HepG2 (cell line): ENCODE measurements around the gene ZDHHC7. TPM values are rescaled to one million over a fixed set of nuclear protein-coding genes. Genes with fewer than 3 reads are reported as not detected.
A peak's percentile ranks its signal among the peaks of the same experiment; 100 is the strongest.

Source experiments
- CHD2 ChIP-seq: IDR thresholded peaks from 2 replicates; pipeline ENCODE4 v1.6.1; 2011; ENCODE audit warnings: low read depth, low read length, improper control_type of control experiment
- CHD4 ChIP-seq: fragments of 200-600 bp; sonication (generic); IDR thresholded peaks from 2 replicates; pipeline ENCODE4 v1.7.0; 2017; ENCODE audit warnings: mild to moderate bottlenecking, low read length, borderline replicate concordance
- GATAD2A ChIP-seq: IDR thresholded peaks from 2 replicates; pipeline ENCODE4 v1.6.1; 2016
- GLI4 ChIP-seq: sonication (generic); formaldehyde crosslinking; IDR thresholded peaks from 2 replicates; pipeline ENCODE4 v1.5.1; 2020; ENCODE audit warnings: missing genetic modification reagents, mild to moderate bottlenecking, moderate library complexity, borderline replicate concordance
- KLF16 ChIP-seq, 2 experiments: sonication (generic) in 1 of 2; formaldehyde crosslinking in 1 of 2; IDR thresholded peaks; 2 replicates each; pipeline versions ENCODE4 v1.6.1 to v1.8.0; 2016 to 2023; ENCODE audit warnings: missing genetic modification reagents in 2 of 2, missing compliant biosample characterization in 1 of 2
- NCOA1 ChIP-seq: sonication (generic); formaldehyde crosslinking; IDR thresholded peaks from 2 replicates; pipeline ENCODE4 v1.9.0; 2021; ENCODE audit warnings: missing genetic modification reagents
- NR0B2 ChIP-seq: sonication (generic); formaldehyde crosslinking; IDR thresholded peaks from 2 replicates; pipeline ENCODE4 v1.4.0; 2020; ENCODE audit warnings: mild to moderate bottlenecking, missing genetic modification reagents
- SIN3B ChIP-seq: fragments of 150-350 bp; IDR thresholded peaks from 2 replicates; pipeline ENCODE4 v1.6.1; 2014; ENCODE audit warnings: low read length
- SIX1 ChIP-seq: sonication (generic); formaldehyde crosslinking; IDR thresholded peaks from 2 replicates; pipeline ENCODE4 v1.4.0; 2020; ENCODE audit warnings: missing genetic modification reagents, borderline replicate concordance
- TEAD3 ChIP-seq: optimal IDR thresholded peaks from 2 replicates; pipeline ENCODE3; 2016; ENCODE audit warnings: borderline replicate concordance
- ZNF101 ChIP-seq: sonication (generic); formaldehyde crosslinking; IDR thresholded peaks from 2 replicates; pipeline ENCODE4 v1.4.0; 2020; ENCODE audit warnings: mild to moderate bottlenecking, low read depth, missing genetic modification reagents, borderline replicate concordance
- ZNF205 ChIP-seq: IDR thresholded peaks from 2 replicates; pipeline ENCODE4 v1.6.1; 2018; ENCODE audit warnings: missing biosample characterization, missing genetic modification reagents
- ZNF331 ChIP-seq: sonication (generic); formaldehyde crosslinking; IDR thresholded peaks from 2 replicates; pipeline ENCODE4 v1.4.0; 2020; ENCODE audit warnings: missing genetic modification reagents
- polyA plus RNA-seq, 8 experiments: library from polyadenylated mRNA; depleted of rRNA in 3 of 8; stranded (reverse) in 7 of 8; unstranded in 1 of 8; fragments of >200 nt; fragmentation: Illumina TruSeq in 4 of 8; extraction: Trizol in 4 of 8; gene quantifications; 2 replicates each; pipeline versions ENCODE4 v1.2.1 to v1.2.3, GENCODE V29; 2011 to 2016; ENCODE audit warnings: low read depth in 4 of 8, missing spikeins in 1 of 8, mixed read lengths in 1 of 8; ENCODE audit not compliant: insufficient read depth in 1 of 8
- total RNA-seq, 5 experiments: library from RNA; depleted of rRNA; stranded (reverse); fragments of >200 nt; fragmentation: Illumina TruSeq; extraction: Trizol; gene quantifications; 2 replicates each; pipeline ENCODE4 v1.2.3, GENCODE V29; 2016; ENCODE audit warnings: low read depth in 1 of 5
- TF ChIP-seq, protein P1 (sequence below): sonication (generic); formaldehyde crosslinking; IDR thresholded peaks from 2 replicates; pipeline ENCODE4 v1.5.0; 2020; ENCODE audit warnings: mild to moderate bottlenecking, missing genetic modification reagents
- TF ChIP-seq, protein P2 (sequence below): sonication (generic); formaldehyde crosslinking; IDR thresholded peaks from 2 replicates; pipeline ENCODE4 v1.5.1; 2020; ENCODE audit warnings: mild to moderate bottlenecking, moderate library complexity, missing genetic modification reagents
- TF ChIP-seq, protein P3 (sequence below): sonication (generic); formaldehyde crosslinking; IDR thresholded peaks from 2 replicates; pipeline ENCODE4 v1.4.0; 2020; ENCODE audit warnings: missing genetic modification reagents, borderline replicate concordance
- TF ChIP-seq, protein P4 (sequence below): sonication (generic); formaldehyde crosslinking; IDR thresholded peaks from 2 replicates; pipeline ENCODE4 v1.5.1; 2020; ENCODE audit warnings: missing genetic modification reagents, mild to moderate bottlenecking, borderline replicate concordance
- TF ChIP-seq, protein P5 (sequence below): sonication (generic); formaldehyde crosslinking; IDR thresholded peaks from 2 replicates; pipeline ENCODE4 v1.4.0; 2020; ENCODE audit warnings: missing genetic modification reagents, borderline replicate concordance

ZDHHC7 gene
- total and polyA plus RNA-seq, 2 of the 13 experiments (the other 11 are each of a cell fraction or from before 2014, with no cell fraction given) = 46.8 to 67.6 TPM

DNA sequence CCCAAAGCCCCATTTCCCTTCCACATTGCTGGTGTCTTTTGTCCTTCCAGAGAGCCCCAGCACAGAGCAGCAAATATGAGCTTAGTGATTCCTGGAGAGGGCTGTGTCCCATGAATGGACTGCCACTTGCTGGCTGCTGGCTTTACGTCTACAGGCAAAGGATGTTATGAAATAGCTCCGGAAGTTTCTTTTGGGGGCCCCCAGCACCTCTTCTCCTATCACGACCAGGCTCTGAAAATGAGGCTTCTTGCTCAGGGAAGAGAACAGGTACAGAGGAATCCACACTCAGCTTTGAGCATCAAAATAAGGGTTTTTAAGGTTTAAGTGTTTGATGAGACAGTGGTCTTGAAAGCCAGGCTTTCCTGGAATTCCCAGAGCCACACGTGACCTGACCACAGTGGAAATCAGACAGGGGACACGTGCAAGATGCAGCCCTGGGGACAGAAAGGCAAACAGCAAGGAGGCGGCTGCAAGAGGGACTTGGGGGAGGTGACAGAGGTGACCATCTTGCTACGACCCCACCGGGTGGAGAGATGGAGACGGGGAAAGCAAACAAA lies 58.1 kb downstream of the ZDHHC7 start (continued):
- TF ChIP-seq CHD4 (no peak), NR0B2 (CRISPR knock-in tag) (peak; percentile 9; the same call in 1 of the 2 replicates), NCOA1 (no peak), TEAD3 (CRISPR knock-in tag) (peak; percentile 23), ZNF205 (CRISPR knock-in tag) (peak; percentile 12; the same call in 1 of the 2 replicates), SIX1 (no peak), GATAD2A (CRISPR knock-in tag) (peak; percentile 55; the same call in 1 of the 2 replicates), GLI4 (CRISPR knock-in tag) (no peak), KLF16 (CRISPR knock-in tag; IDR thresholded peaks at IDR 0.05) (0 out of 4 replicates have a peak, but pooled peaks of 1 of the 2 experiments have one; percentile 18), ZNF101 (CRISPR knock-in tag) (no peak), ZNF331 (no peak), CHD2 (no peak), SIN3B (no peak)
- TF ChIP-seq, protein P1, sequence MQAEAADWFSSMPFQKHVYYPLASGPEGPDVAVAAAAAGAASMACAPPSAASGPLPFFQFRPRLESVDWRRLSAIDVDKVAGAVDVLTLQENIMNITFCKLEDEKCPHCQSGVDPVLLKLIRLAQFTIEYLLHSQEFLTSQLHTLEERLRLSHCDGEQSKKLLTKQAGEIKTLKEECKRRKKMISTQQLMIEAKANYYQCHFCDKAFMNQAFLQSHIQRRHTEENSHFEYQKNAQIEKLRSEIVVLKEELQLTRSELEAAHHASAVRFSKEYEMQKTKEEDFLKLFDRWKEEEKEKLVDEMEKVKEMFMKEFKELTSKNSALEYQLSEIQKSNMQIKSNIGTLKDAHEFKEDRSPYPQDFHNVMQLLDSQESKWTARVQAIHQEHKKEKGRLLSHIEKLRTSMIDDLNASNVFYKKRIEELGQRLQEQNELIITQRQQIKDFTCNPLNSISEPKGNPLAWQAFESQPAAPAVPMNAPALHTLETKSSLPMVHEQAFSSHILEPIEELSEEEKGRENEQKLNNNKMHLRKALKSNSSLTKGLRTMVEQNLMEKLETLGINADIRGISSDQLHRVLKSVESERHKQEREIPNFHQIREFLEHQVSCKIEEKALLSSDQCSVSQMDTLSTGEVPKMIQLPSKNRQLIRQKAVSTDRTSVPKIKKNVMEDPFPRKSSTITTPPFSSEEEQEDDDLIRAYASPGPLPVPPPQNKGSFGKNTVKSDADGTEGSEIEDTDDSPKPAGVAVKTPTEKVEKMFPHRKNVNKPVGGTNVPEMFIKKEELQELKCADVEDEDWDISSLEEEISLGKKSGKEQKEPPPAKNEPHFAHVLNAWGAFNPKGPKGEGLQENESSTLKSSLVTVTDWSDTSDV = no peak
- TF ChIP-seq, protein P2, sequence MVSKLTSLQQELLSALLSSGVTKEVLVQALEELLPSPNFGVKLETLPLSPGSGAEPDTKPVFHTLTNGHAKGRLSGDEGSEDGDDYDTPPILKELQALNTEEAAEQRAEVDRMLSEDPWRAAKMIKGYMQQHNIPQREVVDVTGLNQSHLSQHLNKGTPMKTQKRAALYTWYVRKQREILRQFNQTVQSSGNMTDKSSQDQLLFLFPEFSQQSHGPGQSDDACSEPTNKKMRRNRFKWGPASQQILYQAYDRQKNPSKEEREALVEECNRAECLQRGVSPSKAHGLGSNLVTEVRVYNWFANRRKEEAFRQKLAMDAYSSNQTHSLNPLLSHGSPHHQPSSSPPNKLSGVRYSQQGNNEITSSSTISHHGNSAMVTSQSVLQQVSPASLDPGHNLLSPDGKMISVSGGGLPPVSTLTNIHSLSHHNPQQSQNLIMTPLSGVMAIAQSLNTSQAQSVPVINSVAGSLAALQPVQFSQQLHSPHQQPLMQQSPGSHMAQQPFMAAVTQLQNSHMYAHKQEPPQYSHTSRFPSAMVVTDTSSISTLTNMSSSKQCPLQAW = peak; percentile 72; the same call in 1 of the 2 replicates
- TF ChIP-seq, protein P3, sequence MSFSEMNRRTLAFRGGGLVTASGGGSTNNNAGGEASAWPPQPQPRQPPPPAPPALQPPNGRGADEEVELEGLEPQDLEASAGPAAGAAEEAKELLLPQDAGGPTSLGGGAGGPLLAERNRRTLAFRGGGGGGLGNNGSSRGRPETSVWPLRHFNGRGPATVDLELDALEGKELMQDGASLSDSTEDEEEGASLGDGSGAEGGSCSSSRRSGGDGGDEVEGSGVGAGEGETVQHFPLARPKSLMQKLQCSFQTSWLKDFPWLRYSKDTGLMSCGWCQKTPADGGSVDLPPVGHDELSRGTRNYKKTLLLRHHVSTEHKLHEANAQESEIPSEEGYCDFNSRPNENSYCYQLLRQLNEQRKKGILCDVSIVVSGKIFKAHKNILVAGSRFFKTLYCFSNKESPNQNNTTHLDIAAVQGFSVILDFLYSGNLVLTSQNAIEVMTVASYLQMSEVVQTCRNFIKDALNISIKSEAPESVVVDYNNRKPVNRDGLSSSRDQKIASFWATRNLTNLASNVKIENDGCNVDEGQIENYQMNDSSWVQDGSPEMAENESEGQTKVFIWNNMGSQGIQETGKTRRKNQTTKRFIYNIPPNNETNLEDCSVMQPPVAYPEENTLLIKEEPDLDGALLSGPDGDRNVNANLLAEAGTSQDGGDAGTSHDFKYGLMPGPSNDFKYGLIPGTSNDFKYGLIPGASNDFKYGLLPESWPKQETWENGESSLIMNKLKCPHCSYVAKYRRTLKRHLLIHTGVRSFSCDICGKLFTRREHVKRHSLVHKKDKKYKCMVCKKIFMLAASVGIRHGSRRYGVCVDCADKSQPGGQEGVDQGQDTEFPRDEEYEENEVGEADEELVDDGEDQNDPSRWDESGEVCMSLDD (CRISPR knock-in tag) = peak; percentile 87; the same call in 1 of the 2 replicates
- TF ChIP-seq, protein P4, sequence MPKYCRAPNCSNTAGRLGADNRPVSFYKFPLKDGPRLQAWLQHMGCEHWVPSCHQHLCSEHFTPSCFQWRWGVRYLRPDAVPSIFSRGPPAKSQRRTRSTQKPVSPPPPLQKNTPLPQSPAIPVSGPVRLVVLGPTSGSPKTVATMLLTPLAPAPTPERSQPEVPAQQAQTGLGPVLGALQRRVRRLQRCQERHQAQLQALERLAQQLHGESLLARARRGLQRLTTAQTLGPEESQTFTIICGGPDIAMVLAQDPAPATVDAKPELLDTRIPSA = no peak
- TF ChIP-seq, protein P5, sequence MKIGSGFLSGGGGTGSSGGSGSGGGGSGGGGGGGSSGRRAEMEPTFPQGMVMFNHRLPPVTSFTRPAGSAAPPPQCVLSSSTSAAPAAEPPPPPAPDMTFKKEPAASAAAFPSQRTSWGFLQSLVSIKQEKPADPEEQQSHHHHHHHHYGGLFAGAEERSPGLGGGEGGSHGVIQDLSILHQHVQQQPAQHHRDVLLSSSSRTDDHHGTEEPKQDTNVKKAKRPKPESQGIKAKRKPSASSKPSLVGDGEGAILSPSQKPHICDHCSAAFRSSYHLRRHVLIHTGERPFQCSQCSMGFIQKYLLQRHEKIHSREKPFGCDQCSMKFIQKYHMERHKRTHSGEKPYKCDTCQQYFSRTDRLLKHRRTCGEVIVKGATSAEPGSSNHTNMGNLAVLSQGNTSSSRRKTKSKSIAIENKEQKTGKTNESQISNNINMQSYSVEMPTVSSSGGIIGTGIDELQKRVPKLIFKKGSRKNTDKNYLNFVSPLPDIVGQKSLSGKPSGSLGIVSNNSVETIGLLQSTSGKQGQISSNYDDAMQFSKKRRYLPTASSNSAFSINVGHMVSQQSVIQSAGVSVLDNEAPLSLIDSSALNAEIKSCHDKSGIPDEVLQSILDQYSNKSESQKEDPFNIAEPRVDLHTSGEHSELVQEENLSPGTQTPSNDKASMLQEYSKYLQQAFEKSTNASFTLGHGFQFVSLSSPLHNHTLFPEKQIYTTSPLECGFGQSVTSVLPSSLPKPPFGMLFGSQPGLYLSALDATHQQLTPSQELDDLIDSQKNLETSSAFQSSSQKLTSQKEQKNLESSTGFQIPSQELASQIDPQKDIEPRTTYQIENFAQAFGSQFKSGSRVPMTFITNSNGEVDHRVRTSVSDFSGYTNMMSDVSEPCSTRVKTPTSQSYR = no peak
